GM12874 (cell line): Measurements from ENCODE around the gene HMGB1.

ENCODE experiments used
- CTCF ChIP-seq: IDR thresholded peaks from 2 replicates; pipeline ENCODE4 v1.5.1; 2011; ENCODE audit warnings: low read depth, mild to moderate bottlenecking, control low read depth, low read length, moderate library complexity; ENCODE audit not compliant: insufficient read depth

HMGB1 gene

GRCh38 chr13:30465593-30466357 lies at the start of gene HMGB1:
Gene HMGB1 (minus strand): TSS chr13:30465936. CDS start chr13:30463680, 2,256 bp downstream.
- TF ChIP-seq CTCF: no peak

GRCh38 chr13:30510811-30511371 lies 45.2 kb upstream of the HMGB1 start:
- TF ChIP-seq CTCF: no peak

GRCh38 chr13:30510091-30510490 lies 44.4 kb upstream of the HMGB1 start:
- TF ChIP-seq CTCF: no peak

- TF ChIP-seq CTCF: no peak
These were observed 43.7 kb upstream of the HMGB1 start for GRCh38 chr13:30509254-30510050.

- TF ChIP-seq CTCF: no peak
These were observed 38.3 kb upstream of the HMGB1 start for GRCh38 chr13:30504081-30504480.

GRCh38 chr13:30502237-30502636 lies 36.5 kb upstream of the HMGB1 start:
- no peak for TF ChIP-seq CTCF

GRCh38 chr13:30499338-30499737 lies 33.6 kb upstream of the HMGB1 start:
- no peak for TF ChIP-seq CTCF
